HG02885 (cell line): ENCODE data around the gene OR8D4.
"Not testable (repeated sequence)": the region's sequence is repeated elsewhere in the genome, so short reads cannot be mapped to it uniquely, and the experiment has no call there.

ENCODE experiments used
- ATAC-seq: cut with Tn5 transposase; IDR thresholded peaks from one replicate; pipeline ENCODE4 v1.9.1; 2021; ENCODE audit warnings: mild to moderate bottlenecking; ENCODE audit not compliant: unreplicated experiment, poor library complexity

The OR8D4 gene

DNA sequence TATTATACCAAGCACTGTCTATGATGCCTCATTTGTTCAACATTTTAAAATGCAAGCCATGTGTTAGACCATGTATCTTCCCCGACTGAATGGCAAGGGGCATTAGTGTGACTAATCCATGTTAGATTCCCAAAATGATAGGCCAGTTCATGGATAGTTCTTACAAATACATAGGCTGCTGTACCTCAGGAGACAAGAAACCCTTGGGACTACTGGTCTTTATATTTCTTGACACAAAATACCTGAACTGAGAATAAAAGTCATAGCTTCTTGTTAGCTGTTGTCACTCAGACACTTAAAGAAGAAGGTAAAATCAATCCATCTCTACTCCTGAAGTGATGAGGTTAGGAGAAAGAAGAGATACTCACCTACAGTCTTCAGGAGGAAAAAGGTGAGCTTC, at the start of gene OR8D4:
TSS of gene OR8D4 (plus strand) at position 301 of the 400 bp plus-strand sequence. CDS start 4,265 bp downstream, outside the sequence.
- ATAC-seq: no peak

DNA sequence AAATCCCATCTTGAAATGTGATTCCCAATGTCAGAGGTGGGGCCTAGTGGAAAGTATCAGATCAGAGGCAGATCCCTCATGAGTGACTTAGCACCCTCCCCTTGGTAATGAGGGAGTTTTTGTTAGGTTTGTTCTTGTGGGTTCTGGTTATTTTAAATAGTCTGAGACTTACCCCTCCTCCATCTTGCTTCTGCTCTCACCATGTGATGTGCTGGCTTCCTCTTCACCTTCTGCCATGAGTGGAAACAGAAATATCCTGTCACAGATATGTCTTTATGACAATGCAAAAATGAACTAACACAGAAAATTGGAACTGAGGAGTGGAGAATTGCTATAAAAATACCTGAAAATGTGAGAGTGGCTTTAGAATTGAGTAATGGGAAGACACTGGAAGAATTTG, 49.6 kb upstream of the OR8D4 start:
- ATAC-seq: no peak

DNA sequence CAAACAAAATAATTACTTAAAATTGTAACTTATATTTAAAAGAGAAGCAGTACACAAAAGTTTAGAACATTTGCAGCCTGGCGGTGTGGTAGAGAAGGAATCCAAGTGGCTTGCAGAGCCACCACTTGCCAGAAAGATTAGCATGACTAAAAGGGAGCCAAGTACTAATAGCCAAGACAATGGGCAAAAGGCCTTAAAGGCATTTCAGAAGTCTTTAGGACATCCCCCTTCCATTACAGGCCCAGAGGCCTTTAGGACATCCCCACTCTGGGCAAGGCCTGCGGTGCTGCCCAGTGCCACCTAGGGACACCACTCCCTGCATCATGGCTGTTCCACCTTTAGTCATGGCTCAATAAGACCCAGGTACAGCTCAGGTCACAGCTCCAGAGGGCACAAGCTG, 48.9 kb upstream of the OR8D4 start:
- no peak for ATAC-seq

DNA sequence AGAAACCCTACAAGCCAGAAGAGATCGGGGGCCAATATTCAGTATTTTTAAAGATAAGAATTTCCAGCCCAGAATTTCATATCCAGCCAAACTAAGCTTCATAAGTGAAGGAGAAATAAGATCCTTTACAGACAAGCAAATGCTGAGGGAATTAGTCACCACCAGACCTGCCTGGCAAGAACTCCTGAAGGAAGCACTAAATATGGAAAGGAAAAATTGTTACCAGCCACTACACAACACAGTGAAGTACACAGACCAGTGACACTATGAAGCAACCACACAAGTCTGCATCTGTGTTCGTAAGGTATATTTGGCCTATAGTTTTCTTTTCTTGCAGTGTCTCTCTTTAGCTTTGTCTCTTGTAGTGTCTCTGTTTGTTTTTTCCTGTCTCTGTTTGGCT, 45.5 kb upstream of the OR8D4 start:
- no peak for ATAC-seq

DNA sequence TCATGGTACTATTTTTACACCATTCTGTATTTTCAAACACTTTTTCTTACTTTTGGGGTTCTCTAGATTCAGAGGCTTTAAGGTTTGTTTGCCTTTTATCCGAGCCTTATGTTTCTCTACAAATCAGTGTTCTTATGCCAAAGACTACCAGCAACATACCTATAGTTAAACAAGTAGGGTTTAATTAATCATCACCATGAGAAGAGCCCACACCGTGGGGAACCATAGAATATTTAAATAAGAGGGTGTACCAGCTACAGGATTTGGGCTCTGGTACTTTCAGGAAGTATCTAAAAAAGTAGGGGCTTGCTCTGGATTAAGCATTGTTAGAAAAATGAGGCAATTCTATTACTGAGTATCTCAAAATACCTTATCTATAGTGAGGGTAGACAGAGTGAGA, 42.2 kb upstream of the OR8D4 start:
- ATAC-seq: no peak

DNA sequence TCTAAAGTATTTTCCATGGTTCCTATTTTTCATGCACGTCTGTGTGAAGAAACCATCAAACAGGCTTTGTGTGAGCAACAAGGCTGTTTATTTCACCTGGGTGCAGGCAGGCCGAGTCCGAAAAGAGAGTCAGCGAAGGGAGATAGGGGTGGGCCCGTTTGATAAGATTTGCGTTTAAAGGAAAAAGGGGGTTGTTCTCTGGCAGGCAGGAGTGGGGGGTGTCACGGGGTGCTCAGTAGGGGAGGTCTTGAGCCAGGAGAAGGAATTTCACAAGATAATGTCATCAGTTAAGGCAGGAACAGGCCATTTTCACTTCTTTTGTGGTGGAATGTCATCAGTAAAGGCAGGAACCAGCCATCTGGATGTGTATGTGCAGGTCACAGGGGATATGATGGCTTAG, 36.7 kb upstream of the OR8D4 start:
- ATAC-seq: not testable (repeated sequence)

DNA sequence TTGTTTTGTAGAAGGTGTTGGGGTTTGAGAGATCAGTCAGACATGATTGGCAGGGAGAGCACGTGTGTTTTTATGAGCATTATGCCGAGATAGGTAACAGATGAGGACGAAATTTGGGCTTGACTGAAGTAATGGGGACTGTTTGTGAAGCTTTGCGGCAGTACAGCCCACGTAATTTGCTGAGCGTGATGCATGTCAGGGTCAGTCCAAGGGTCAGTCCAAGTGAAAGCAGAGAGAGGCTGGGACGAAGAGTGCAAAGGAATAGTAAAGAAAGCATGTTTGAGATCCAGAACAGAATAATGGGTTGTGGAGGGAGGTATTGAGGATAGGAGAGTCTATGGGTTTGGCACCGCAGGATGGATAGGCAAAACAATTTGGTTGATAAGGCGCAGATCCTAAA, 34.2 kb upstream of the OR8D4 start:
- not testable (repeated sequence) for ATAC-seq

DNA sequence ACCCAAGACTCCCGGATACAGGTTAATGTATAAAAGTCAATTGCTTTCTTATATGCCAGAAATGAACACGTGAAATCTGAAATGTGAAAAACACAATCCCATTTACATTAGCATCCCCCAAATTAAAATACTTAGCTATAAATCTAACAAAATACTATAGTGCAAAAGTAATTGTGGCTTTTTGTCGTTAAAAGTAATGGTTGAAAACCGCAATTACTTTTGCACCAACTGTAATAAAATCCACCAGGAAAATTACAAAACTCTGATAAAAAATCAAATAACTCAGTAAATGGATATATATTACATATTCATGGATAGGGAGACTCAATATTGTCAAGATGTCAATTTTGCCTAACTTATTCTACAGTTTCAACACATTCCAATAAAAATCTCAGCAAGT, 21.1 kb upstream of the OR8D4 start:
- no peak for ATAC-seq

DNA sequence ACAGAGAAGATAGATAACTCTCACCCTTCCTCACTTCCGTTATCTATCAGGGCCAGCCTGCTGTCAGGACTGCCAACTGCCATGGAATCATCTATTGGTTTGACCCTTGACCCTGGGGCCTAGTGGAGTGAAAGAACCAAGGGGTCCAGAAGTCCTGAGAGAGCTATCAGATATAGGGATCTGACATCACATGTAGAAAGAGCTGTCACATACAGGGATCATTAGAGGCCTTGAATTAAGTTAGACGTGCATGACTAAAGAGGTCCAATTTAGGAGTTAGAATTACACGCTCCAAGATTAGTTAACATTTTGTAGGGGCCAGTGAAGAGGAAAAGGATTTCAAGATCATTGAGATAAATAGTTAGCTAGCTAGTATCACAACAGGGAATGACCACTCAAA, 16.4 kb upstream of the OR8D4 start, which contains the start of gene TMEM225:
TSS of gene TMEM225 (minus strand) at position 101 of the 400 bp plus-strand sequence. CDS start 245 bp downstream, outside the sequence.
- ATAC-seq: no peak

DNA sequence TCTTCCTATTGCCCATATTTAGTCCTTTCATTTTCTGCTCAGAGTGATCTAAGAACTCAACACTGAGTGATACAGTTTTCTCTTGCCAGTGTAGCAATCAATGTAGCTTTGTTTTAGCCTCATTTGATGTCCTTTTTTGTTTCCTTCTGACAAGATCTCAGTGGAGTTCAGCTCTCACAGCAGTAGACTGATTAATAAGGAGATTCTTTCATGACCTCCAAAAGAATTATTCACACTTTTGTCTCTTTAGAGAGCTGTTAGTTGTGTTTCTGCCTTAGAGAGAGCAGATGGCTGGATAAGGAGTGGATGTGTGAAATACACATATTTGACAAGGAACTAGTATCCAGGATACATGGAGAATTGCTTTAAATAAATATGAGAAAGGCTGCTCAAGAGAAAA, 9.9 kb upstream of the OR8D4 start:
- ATAC-seq: no peak

DNA sequence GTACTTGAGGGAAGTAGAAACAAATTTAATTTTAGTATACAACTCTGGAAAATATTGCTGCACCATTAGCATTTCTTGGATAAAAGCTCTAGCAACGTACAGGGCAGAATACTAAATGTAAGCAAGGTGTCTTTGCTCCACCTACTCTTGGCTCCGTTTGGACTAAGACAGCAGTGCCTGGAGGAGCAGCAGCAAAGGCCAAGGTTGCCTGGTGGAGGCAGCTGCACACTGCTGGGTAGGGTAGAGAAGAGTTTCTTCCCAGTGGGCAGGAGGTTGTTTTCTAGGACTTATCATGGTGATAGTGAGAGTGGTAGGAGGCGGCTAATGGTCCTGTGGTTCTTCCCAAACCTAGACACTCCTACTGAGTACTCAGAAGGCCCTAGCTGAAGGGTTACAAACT, 2.2 kb upstream of the OR8D4 start:
- ATAC-seq: no peak

DNA sequence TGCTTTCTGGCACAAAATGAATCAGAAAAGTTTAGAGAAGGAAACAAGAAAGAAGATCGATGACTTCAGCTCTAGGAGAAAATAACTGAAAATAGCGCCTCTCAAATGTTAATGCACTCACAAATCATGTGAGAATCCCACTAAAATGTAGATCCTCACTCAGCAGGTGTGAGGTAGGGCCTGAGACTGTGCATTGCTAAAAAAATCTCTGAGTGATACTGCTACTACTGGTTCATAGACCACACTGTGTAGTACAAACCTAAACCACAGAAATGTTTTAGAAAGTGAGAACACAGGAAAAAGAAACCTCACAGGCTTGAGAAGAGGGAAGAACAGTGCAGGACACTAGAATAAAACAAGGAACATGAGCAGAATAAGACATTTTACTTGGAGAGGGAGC, 2.0 kb downstream of the OR8D4 start:
- ATAC-seq: peak; percentile 97

DNA sequence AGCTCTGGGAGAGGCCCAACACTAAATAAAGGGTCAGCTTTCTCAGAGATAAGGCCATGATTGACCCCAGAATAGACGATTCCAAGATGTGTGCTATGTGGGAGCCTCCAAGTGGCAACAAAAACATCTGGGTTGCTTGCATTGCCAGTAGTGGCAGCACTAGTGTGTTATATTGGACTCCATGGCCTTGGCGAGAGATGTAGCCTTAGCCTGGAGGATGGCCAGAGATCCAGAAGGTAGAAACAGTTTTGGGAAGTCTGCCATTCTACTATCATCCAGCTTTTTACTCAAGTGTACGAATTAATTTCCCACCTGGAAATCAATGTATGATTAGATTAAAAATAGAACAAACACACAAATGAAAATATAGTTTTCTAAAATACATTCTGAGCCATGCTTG, 3.0 kb downstream of the OR8D4 start:
- ATAC-seq: no peak

DNA sequence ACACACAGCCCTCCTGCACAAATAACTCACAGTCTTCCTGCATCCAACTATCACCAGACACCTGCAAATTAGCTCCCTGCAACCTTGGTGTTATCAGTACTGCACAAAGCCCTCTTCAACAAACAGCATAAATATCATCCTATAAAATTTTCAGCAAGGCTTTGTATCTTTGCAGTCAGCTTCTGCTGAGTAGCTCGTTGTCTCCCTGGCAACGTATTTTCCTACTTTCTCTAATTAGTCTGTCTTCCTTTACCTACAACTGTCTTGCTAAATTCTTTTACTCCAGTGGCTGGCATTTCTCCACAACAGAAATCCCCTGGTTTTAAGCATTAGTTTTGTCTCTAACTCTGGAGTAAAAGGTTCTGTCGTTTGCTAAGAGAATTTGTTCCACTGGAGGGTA, 3.9 kb downstream of the OR8D4 start:
- no peak for ATAC-seq

DNA sequence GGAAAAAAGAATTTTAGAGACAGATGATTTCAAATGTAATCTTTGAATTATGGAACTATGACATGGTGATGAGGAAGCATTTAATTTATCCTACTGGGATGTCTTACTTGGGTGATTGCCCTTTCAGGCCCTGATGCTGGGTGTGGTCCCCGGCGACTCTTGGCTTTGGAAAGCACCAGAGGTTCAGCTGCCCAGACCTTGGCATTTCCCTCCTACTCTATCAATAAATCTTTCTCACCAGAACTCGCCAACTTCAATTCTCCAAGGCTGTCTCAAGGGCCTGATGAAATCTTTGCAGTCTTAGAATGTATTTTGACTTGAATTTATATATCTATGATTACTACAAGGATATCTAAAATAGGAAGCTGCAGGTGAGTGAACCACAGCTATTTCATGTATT, 19.0 kb downstream of the OR8D4 start:
- ATAC-seq: no peak

DNA sequence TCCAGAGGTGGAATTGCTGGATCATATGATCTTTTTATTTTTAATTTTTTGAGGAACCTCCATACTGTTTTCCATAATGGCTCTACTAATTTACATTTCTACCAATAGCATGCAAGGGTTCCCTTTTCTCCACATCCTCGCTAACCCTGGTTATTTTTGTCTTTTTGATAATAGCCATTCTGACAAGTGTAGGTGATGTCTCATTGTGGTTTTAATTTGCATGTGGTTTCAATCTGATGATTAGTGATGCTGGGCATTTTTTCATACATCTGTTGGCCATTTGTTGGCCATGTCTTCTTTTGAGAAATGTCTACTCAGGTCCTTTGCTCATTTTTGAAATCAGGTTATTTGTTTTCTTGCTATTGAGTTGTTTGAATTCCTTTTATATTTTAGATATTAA, 22.1 kb downstream of the OR8D4 start:
- ATAC-seq: no peak

DNA sequence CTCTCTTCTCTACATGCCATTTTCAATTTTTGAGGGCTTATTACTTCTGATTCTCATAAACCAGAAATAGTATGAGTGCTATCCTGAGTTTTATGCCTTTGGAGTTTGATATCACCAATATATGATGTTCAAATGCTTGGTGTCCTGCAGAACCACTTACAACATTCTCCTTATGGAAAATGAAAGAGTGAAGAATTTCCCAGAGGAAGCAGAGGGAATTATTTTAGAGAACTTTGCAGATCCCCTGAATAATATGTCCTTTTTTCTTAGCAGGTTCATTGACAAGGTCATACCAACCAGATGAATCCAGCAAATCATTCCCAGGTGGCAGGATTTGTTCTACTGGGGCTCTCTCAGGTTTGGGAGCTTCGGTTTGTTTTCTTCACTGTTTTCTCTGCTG, 37.4 kb downstream of the OR8D4 start, which contains the start of gene OR4D5:
TSS of gene OR4D5 (plus strand) at position 301 of the 400 bp plus-strand sequence. CDS start at position 301, 0 bp downstream.
- ATAC-seq: no peak

DNA sequence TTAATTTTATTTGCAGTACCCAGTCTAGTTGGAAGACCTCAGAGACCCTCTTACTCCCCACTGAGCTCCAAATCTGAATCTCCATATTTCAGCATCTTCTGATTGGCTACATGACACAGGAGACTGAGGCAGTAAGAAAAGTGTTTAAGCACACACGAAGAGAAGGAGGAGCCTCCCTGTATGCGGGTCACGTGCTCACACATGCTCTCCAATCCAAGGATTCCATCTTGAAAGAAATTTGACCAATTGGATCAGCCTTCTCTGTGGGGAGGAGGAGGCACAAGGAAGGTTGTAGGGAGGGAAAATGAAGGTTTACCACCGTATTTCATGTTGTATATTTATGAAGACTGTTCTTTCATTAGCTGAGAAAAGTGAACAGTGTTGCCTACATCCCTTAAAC, 40.4 kb downstream of the OR8D4 start:
- no peak for ATAC-seq

DNA sequence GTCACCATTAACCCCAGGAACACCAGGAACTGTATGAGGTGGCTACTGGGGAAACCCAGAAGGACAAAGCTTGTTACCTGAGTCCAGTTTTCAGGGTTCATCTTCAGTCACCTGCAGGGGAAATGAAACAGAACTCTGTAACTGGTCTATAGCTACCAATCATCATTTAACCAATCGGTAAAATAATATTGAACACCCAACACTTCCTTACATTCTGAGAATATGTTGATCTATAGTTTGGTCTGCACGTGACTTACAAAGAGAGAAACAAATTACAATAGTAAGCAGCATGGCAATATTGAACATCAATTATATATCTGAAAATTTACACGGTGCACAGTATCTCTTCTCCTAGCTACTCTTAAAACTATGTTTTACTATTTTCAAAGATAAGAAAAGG, 41.8 kb downstream of the OR8D4 start, which contains the start of gene OR6T1:
TSS of gene OR6T1 (minus strand) at position 101 of the 400 bp plus-strand sequence. CDS start at position 101, 0 bp downstream.
- no peak for ATAC-seq

DNA sequence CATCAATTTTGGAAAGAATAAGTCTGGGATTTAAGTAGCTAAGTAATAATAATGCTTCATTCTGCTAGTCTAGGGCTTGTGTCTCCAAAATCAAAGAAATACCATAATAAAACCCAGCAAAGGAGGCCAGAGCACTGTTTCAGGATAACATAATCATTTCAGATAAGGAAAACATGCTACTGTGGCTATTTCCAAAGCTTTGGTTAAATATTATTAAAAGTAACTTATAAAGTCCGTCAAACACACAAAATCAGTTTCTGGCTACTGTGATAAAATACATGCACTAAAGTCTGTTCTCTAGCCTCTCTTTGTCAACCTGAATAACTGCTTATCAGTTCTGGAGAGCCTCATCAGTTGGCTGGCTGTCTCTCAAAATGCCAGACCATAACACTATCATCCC, 43.2 kb downstream of the OR8D4 start:
- no peak for ATAC-seq

DNA sequence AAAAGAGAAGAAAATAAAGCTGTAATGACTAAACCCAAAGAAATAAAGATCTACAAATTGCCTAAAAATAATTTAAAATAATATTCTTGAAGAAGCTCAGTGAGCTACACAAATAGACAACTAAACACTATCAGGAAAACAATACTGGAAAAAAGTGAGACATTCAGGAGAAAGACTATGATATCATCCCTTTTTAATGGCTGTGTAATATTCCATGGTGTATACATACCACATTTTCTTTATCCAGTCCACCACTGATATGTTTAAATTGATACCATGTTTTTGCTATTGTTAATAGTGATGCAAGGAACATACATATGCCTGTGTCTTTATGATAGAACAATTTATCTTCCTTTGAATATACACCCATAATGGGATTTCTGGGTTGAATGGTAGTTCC, 54.8 kb downstream of the OR8D4 start:
- ATAC-seq: no peak
